H9 (cell line): ENCODE results near the gene FAM120A. TPM values are rescaled to one million over a fixed set of nuclear protein-coding genes. Genes with fewer than 3 reads are reported as not detected.

Source experiments
- DNase-seq: peaks from one replicate; pipeline ENCODE4 v3.0.0-alpha.2; 2017
- H2AFZ ChIP-seq: one replicate; pipeline ENCODE4 v1.6.1; 2013; ENCODE audit warnings: mild to moderate bottlenecking, low read length, control low read depth, moderate library complexity
- H2AK5ac ChIP-seq: 2 replicates; pipeline ENCODE4 v1.6.1; 2013; ENCODE audit warnings: low read length, control low read depth, mixed read lengths; ENCODE audit not compliant: insufficient read length
- H2BK120ac ChIP-seq: one replicate; pipeline ENCODE4 v1.6.1; 2013; ENCODE audit warnings: low read depth, mild to moderate bottlenecking, low read length, control low read depth, inconsistent platforms; ENCODE audit not compliant: poor library complexity, severe bottlenecking
- H2BK12ac ChIP-seq: 2 replicates; pipeline ENCODE4 v1.6.1; 2013; ENCODE audit warnings: low read length, control low read depth, mixed read lengths, low read depth; ENCODE audit not compliant: insufficient read length
- H2BK15ac ChIP-seq: 2 replicates; pipeline ENCODE4 v1.6.1; 2013; ENCODE audit warnings: low read depth, low read length, control low read depth
- H2BK20ac ChIP-seq: one replicate; pipeline ENCODE4 v1.6.1; 2013; ENCODE audit warnings: low read depth, mild to moderate bottlenecking, low read length, control low read depth, inconsistent platforms; ENCODE audit not compliant: poor library complexity, severe bottlenecking
- H2BK5ac ChIP-seq: 2 replicates; pipeline ENCODE4 v1.6.1; 2013; ENCODE audit warnings: low read length, control low read depth, mixed read lengths; ENCODE audit not compliant: insufficient read length
- H3K14ac ChIP-seq: 2 replicates; pipeline ENCODE4 v1.6.1; 2013; ENCODE audit warnings: low read length, control low read depth; ENCODE audit not compliant: insufficient read depth
- H3K18ac ChIP-seq: 2 replicates; pipeline ENCODE4 v1.6.1; 2013; ENCODE audit warnings: low read depth, mild to moderate bottlenecking, mixed read lengths, low read length, control low read depth; ENCODE audit not compliant: insufficient read length
- H3K23ac ChIP-seq: 2 replicates; pipeline ENCODE4 v1.6.1; 2013; ENCODE audit warnings: low read length, control low read depth, mixed read lengths, low read depth; ENCODE audit not compliant: insufficient read length
- H3K23me2 ChIP-seq: 2 replicates; pipeline ENCODE4 v1.6.1; 2013; ENCODE audit warnings: low read depth, mild to moderate bottlenecking, mixed read lengths, low read length, control low read depth; ENCODE audit not compliant: insufficient read length, poor library complexity, severe bottlenecking
- H3K27ac ChIP-seq: 2 replicates; pipeline ENCODE4 v1.5.1; 2013; ENCODE audit warnings: low read length, control low read depth, mixed read lengths, low read depth; ENCODE audit not compliant: insufficient read length
- H3K27me3 ChIP-seq: 2 replicates; pipeline ENCODE4 v1.6.1; 2013; ENCODE audit warnings: low read length, control low read depth, inconsistent platforms; ENCODE audit not compliant: insufficient read depth
- H3K4ac ChIP-seq: 2 replicates; pipeline ENCODE4 v1.6.1; 2013; ENCODE audit warnings: low read depth, mild to moderate bottlenecking, control low read depth, inconsistent platforms, low read length, moderate library complexity
- H3K4me1 ChIP-seq: 2 replicates; pipeline ENCODE4 v1.6.1; 2013; ENCODE audit warnings: low read length, control low read depth, inconsistent platforms; ENCODE audit not compliant: insufficient read depth
- H3K4me2 ChIP-seq: 2 replicates; pipeline ENCODE4 v1.6.1; 2013; ENCODE audit warnings: low read length, control low read depth, mixed read lengths; ENCODE audit not compliant: insufficient read length, insufficient read depth
- H3K56ac ChIP-seq: 2 replicates; pipeline ENCODE4 v1.6.1; 2013; ENCODE audit warnings: low read depth, mild to moderate bottlenecking, mixed read lengths, low read length, control low read depth; ENCODE audit not compliant: insufficient read length
- H3K79me1 ChIP-seq: 2 replicates; pipeline ENCODE4 v1.6.1; 2013; ENCODE audit warnings: low read depth, mild to moderate bottlenecking, moderate library complexity, low read length, control low read depth, inconsistent platforms; ENCODE audit not compliant: insufficient read depth, poor library complexity, severe bottlenecking
- H3K79me2 ChIP-seq: 2 replicates; pipeline ENCODE4 v1.6.1; 2013; ENCODE audit warnings: low read length, control low read depth, inconsistent platforms; ENCODE audit not compliant: insufficient read depth
- H3K9ac ChIP-seq: 2 replicates; pipeline ENCODE4 v1.6.1; 2013; ENCODE audit warnings: low read length, control low read depth, mixed read lengths; ENCODE audit not compliant: insufficient read length; ENCODE audit errors: extremely low read depth
- H3K9me3 ChIP-seq: one replicate; pipeline ENCODE4 v1.6.1; 2013; ENCODE audit warnings: low read depth, low read length, inconsistent platforms; ENCODE audit not compliant: control insufficient read depth
- H3T11ph ChIP-seq: one replicate; pipeline ENCODE4 v1.6.1; 2013; ENCODE audit warnings: mild to moderate bottlenecking, low read length, control low read depth, inconsistent platforms
- H4K20me1 ChIP-seq: one replicate; pipeline ENCODE4 v1.6.1; 2013; ENCODE audit not compliant: control insufficient read depth, insufficient read length, insufficient read depth
- H4K5ac ChIP-seq: 2 replicates; pipeline ENCODE4 v1.6.1; 2013; ENCODE audit warnings: low read depth, mild to moderate bottlenecking, mixed read lengths, low read length, control low read depth; ENCODE audit not compliant: insufficient read length
- H4K8ac ChIP-seq: replicated peaks from 2 replicates; pipeline ENCODE4 v1.6.1; 2013; ENCODE audit warnings: low read length, control low read depth, mixed read lengths, low read depth; ENCODE audit not compliant: insufficient read length
- H4K91ac ChIP-seq: 2 replicates; pipeline ENCODE4 v1.6.1; 2013; ENCODE audit warnings: low read depth, mild to moderate bottlenecking, moderate library complexity, mixed read lengths, low read length, control low read depth; ENCODE audit not compliant: insufficient read length
- H3K27ac Mint-ChIP-seq, 3 experiments: 2 replicates in 2 of 3; 3 replicates in 1 of 3; pipeline ENCODE4 v1.8.0; 2020 to 2021; ENCODE audit warnings: mixed read lengths in 3 of 3, mild to moderate bottlenecking in 1 of 3, moderate library complexity in 1 of 3
- H3K27me3 Mint-ChIP-seq: 2 replicates; pipeline ENCODE4 v1.8.0; 2021; ENCODE audit warnings: low read depth, mild to moderate bottlenecking, moderate library complexity, mixed read lengths
- H3K36me3 Mint-ChIP-seq, 3 experiments: 2 replicates in 2 of 3; 3 replicates in 1 of 3; pipeline ENCODE4 v1.8.0; 2020 to 2021; ENCODE audit warnings: low read depth in 3 of 3, mixed read lengths in 3 of 3; ENCODE audit not compliant: insufficient read depth in 1 of 3
- H3K4me1 Mint-ChIP-seq, 2 experiments: 2 replicates each; pipeline ENCODE4 v1.8.0; 2020; ENCODE audit warnings: mixed read lengths in 2 of 2
- H3K4me3 Mint-ChIP-seq, 2 experiments: 2 replicates in 1 of 2; 3 replicates in 1 of 2; pipeline ENCODE4 v1.8.0; 2020 to 2021; ENCODE audit warnings: mild to moderate bottlenecking in 2 of 2, mixed read lengths in 2 of 2, moderate library complexity in 1 of 2
- H3K9me3 Mint-ChIP-seq, 2 experiments: 2 replicates in 1 of 2; 3 replicates in 1 of 2; pipeline ENCODE4 v1.8.0; 2020; ENCODE audit warnings: mild to moderate bottlenecking in 2 of 2, mixed read lengths in 2 of 2, moderate library complexity in 1 of 2
- CTCF ChIP-seq: fragments of 200-600 bp; sonication (generic); conservative IDR thresholded peaks from 3 replicates; pipeline ENCODE4 v1.8.0; 2021; ENCODE audit warnings: antibody characterized with exemption, mild to moderate bottlenecking
- WGBS: extraction: QIAGEN DNeasy Blood & Tissue Kit; methylation state at CpG from one replicate; pipeline ENCODE4 v1.1.7; 2013; ENCODE audit warnings: missing lambda C conversion rate, low lambda C conversion rate, mixed read lengths; ENCODE audit not compliant: insufficient read length; ENCODE audit errors: extremely low coverage; 5-methylcytosine and 5-hydroxymethylcytosine counted together
- total RNA-seq: library from RNA; stranded (reverse); gene quantifications from 2 replicates; pipeline ENCODE4 v1.2.1, GENCODE V29; 2021

Gene FAM120A
- total RNA-seq, 1 experiment from 2014 or later = 57.7 TPM

- TF ChIP-seq CTCF = no peak
Measured at GRCh38 chr9:93532141-93532540, 80.7 kb downstream of the FAM120A start.

More at GRCh38 chr9:93532141-93532540, 80.7 kb downstream of the FAM120A start:
- H3K4me2 ChIP-seq = no peak overlapping the region
- H2BK15ac ChIP-seq = no peak overlapping the region
- no peak overlapping the region for H3K23ac ChIP-seq
- H4K5ac ChIP-seq = no peak overlapping the region
- no peak overlapping the region for H2BK12ac ChIP-seq
- H2AFZ ChIP-seq = no peak overlapping the region
- H2BK5ac ChIP-seq = no peak overlapping the region
- H2BK20ac ChIP-seq = no peak overlapping the region
- no peak overlapping the region for H3K56ac ChIP-seq
- H3K9ac ChIP-seq = no peak overlapping the region
- no CpG with 5 or more reads among the region's 8 CpGs for WGBS
- H3K27ac Mint-ChIP-seq = no peak overlapping the region
- H3K4me1 ChIP-seq = no peaks in the 10 kb centered on the region
- H3K4me1 Mint-ChIP-seq = 0 out of 4 replicates have a peak, but pooled peaks cover 0 to 3% of the 10 kb centered on the region in 2 experiments
- no peak overlapping the region for H3K18ac ChIP-seq
- no peaks in the 10 kb centered on the region for H3K23me2 ChIP-seq
- no peak overlapping the region for H2AK5ac ChIP-seq
- H3K27me3 ChIP-seq = no peaks in the 10 kb centered on the region
- no peak overlapping the region for H4K91ac ChIP-seq
- no peak overlapping the region for H4K8ac ChIP-seq
- H3T11ph ChIP-seq = no peak overlapping the region
- H3K4me3 Mint-ChIP-seq = no peak overlapping the region
- no peak for DNase-seq
- no peaks in the 10 kb centered on the region for H4K20me1 ChIP-seq
- H3K36me3 Mint-ChIP-seq = peaks cover 15 to 72% (median 45%) of the 10 kb centered on the region in 3 experiments; a peak in 6 of 7 replicates
- no peaks in the 10 kb centered on the region for H3K9me3 ChIP-seq
- no peaks in the 10 kb centered on the region for H3K79me1 ChIP-seq
- H3K27ac ChIP-seq = no peak overlapping the region
- H3K27me3 Mint-ChIP-seq = no peaks in the 10 kb centered on the region
- no peak overlapping the region for H3K4ac ChIP-seq
- no peak overlapping the region for H3K14ac ChIP-seq
- H2BK120ac ChIP-seq = no peak overlapping the region
- H3K79me2 ChIP-seq = no peaks in the 10 kb centered on the region
- no peaks in the 10 kb centered on the region for H3K9me3 Mint-ChIP-seq
